Transverse colon (tissue), 4 donors: ENCODE measurements around the gene SP140.

ENCODE experiments used
- CTCF ChIP-seq, 5 experiments: fragments of 200-600 bp in 3 of 5; fragments of 450-650 bp in 2 of 5; sonication (generic) in 3 of 5; IDR thresholded peaks; 1 replicate in 2 of 5; 2 replicates in 3 of 5; pipeline ENCODE4 v1.5.1; 2016 to 2017; ENCODE audit warnings: antibody characterized with exemption in 5 of 5, inconsistent platforms in 3 of 5, mild to moderate bottlenecking in 2 of 5, moderate library complexity in 1 of 5
- EP300 ChIP-seq: sonication (generic); formaldehyde crosslinking; IDR thresholded peaks from one replicate; pipeline ENCODE4 v1.6.1; 2017; ENCODE audit warnings: antibody characterized with exemption, low read depth
- POLR2A ChIP-seq: fragments of 450-650 bp; IDR thresholded peaks from one replicate; pipeline ENCODE4 v1.6.1; 2016; ENCODE audit warnings: antibody characterized with exemption, mild to moderate bottlenecking, moderate library complexity
- POLR2AphosphoS5 ChIP-seq, 3 donors: sonication (generic); formaldehyde crosslinking; IDR thresholded peaks; one replicate each; pipeline ENCODE4 v1.6.1; 2016; ENCODE audit warnings: antibody characterized with exemption in 3 of 3

GRCh38 chr2:230234122-230234722, 8.7 kb downstream of the SP140 start:
- no peak for TF ChIP-seq CTCF (IDR thresholded peaks at IDR 0.05)
- no peak for TF ChIP-seq POLR2A
- no peak for TF ChIP-seq EP300
- TF ChIP-seq POLR2AphosphoS5 (IDR thresholded peaks at IDR 0.05) = no peak
